ENCODE results near the gene PTPRE. TPM values are rescaled to one million over a fixed set of nuclear protein-coding genes. Genes with fewer than 3 reads are reported as not detected.

The PTPRE gene
- total RNA-seq, 1 experiment from 2014 or later: 0.70 TPM

DNA sequence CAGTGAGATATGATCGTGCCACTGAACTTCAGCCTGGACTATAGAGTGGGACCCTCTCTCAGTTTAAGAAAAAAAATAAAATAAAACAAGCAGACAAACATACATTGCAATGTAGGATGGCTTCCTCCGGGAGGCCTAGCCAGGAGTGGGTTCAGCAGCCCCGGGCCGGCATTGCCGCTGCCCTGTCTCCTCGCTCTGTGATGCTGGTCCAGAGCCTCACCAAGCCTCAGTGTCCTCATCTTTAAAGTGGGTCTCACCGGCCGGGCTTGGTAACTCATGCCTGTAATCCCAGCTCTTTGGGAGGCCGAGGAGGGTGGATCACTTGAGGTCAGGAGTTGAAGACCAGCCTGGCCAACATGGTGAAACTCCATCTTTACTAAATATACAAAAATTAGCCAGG lies 71.6 kb downstream of the PTPRE start:
- H3K23me2 ChIP-seq (ENCODE audit: insufficient read length, low read depth, low read length, poor library complexity, severe bottlenecking): no peaks in the 10 kb centered on the region
- no peaks in the 10 kb centered on the region for H3K27me3 ChIP-seq (ENCODE audit: insufficient read depth, low read length)
- H2BK5ac ChIP-seq (ENCODE audit: insufficient read length, low read length): no peak overlapping the region
- H3K4ac ChIP-seq (ENCODE audit: low read depth, low read length): no peak overlapping the region
- H2BK20ac ChIP-seq (ENCODE audit: low read depth, low read length, poor library complexity, severe bottlenecking): no peak overlapping the region
- H3K79me1 ChIP-seq (ENCODE audit: insufficient read depth, low read depth, low read length, poor library complexity, severe bottlenecking): no peaks in the 10 kb centered on the region
- H3K56ac ChIP-seq (ENCODE audit: insufficient read length, low read depth, low read length): no peak overlapping the region
- no peak overlapping the region for H3K9ac ChIP-seq (ENCODE audit: extremely low read depth, insufficient read length, low read length)
- H2BK15ac ChIP-seq (ENCODE audit: low read depth, low read length): no peak overlapping the region
- no peak overlapping the region for H2BK120ac ChIP-seq (ENCODE audit: low read depth, low read length, poor library complexity, severe bottlenecking)
- H2BK12ac ChIP-seq (ENCODE audit: insufficient read length, low read depth, low read length): no peak overlapping the region
- H2AK5ac ChIP-seq (ENCODE audit: insufficient read length, low read length): no peak overlapping the region
- 0 out of 7 replicates have a peak, but pooled peaks cover 0 to 1% (median 0%) of the 10 kb centered on the region in 3 experiments for H3K36me3 Mint-ChIP-seq (ENCODE audit: insufficient read depth in 1 of 3, low read depth in 3 of 3)
- H3K79me2 ChIP-seq (ENCODE audit: insufficient read depth, low read length): no peaks in the 10 kb centered on the region
- H3K9me3 Mint-ChIP-seq: peaks cover 8 to 10% of the 10 kb centered on the region in 2 experiments; a peak in 4 of 5 replicates
- H2AFZ ChIP-seq (ENCODE audit: low read length): no peak overlapping the region
- TF ChIP-seq, protein P1, sequence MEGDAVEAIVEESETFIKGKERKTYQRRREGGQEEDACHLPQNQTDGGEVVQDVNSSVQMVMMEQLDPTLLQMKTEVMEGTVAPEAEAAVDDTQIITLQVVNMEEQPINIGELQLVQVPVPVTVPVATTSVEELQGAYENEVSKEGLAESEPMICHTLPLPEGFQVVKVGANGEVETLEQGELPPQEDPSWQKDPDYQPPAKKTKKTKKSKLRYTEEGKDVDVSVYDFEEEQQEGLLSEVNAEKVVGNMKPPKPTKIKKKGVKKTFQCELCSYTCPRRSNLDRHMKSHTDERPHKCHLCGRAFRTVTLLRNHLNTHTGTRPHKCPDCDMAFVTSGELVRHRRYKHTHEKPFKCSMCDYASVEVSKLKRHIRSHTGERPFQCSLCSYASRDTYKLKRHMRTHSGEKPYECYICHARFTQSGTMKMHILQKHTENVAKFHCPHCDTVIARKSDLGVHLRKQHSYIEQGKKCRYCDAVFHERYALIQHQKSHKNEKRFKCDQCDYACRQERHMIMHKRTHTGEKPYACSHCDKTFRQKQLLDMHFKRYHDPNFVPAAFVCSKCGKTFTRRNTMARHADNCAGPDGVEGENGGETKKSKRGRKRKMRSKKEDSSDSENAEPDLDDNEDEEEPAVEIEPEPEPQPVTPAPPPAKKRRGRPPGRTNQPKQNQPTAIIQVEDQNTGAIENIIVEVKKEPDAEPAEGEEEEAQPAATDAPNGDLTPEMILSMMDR (conservative IDR thresholded peaks at IDR 0.05): no peak
- no peak overlapping the region for H3K4me3 Mint-ChIP-seq
- H4K20me1 ChIP-seq (ENCODE audit: control insufficient read depth, insufficient read depth, insufficient read length): no peaks in the 10 kb centered on the region
- H4K8ac ChIP-seq (replicated peaks; ENCODE audit: insufficient read length, low read depth, low read length): no peak overlapping the region
- peaks cover 21 to 26% of the 10 kb centered on the region in 2 experiments for H3K4me1 Mint-ChIP-seq
- no peak overlapping the region for H3K23ac ChIP-seq (ENCODE audit: insufficient read length, low read depth, low read length)
- H3K27ac ChIP-seq (ENCODE audit: insufficient read length, low read depth, low read length): no peak overlapping the region
- no peaks in the 10 kb centered on the region for H3K27me3 Mint-ChIP-seq (ENCODE audit: low read depth)
- H3T11ph ChIP-seq (ENCODE audit: low read length): no peak overlapping the region
- no peak overlapping the region for H3K27ac Mint-ChIP-seq
- no peak overlapping the region for H3K14ac ChIP-seq (ENCODE audit: insufficient read depth, low read length)
- H3K18ac ChIP-seq (ENCODE audit: insufficient read length, low read depth, low read length): no peak overlapping the region
- no peak overlapping the region for H3K4me2 ChIP-seq (ENCODE audit: insufficient read depth, insufficient read length, low read length)
- H4K5ac ChIP-seq (ENCODE audit: insufficient read length, low read depth, low read length): no peak overlapping the region
- no peaks in the 10 kb centered on the region for H3K4me1 ChIP-seq (ENCODE audit: insufficient read depth, low read length)
- peaks cover 5% of the 10 kb centered on the region for H3K9me3 ChIP-seq (ENCODE audit: control insufficient read depth, low read depth, low read length)
- H4K91ac ChIP-seq (ENCODE audit: insufficient read length, low read depth, low read length): no peak overlapping the region
- no CpG with 5 or more reads among the region's 9 CpGs for WGBS (ENCODE audit: extremely low coverage, insufficient read length, low lambda C conversion rate)
- peak; percentile 7 for DNase-seq

All from H9 (cell line).